HG03354 (cell line): ENCODE results near the gene MAP3K12.
A peak's percentile ranks its signal among the peaks of the same experiment; 100 is the strongest.
"Not testable (repeated sequence)": the region's sequence is repeated elsewhere in the genome, so short reads cannot be mapped to it uniquely, and the experiment has no call there.

Experiments used
- ATAC-seq: cut with Tn5 transposase; IDR thresholded peaks from one replicate; pipeline ENCODE4 v1.9.1; 2021; ENCODE audit warnings: mild to moderate bottlenecking; ENCODE audit not compliant: unreplicated experiment, poor library complexity, severe bottlenecking

MAP3K12 gene

GRCh38 chr12:53495903-53496751 is 3.1 kb downstream of the MAP3K12 start:
- no peak for ATAC-seq

GRCh38 chr12:53493610-53494391 is 5.5 kb downstream of the MAP3K12 start:
- ATAC-seq: no peak

- peak; percentile 95 for ATAC-seq
These were observed 6.2 kb downstream of the MAP3K12 start for GRCh38 chr12:53492830-53493609.

GRCh38 chr12:53492188-53492587 is 7.1 kb downstream of the MAP3K12 start:
- ATAC-seq: no peak

- ATAC-seq: no peak
These were observed 9.9 kb downstream of the MAP3K12 start for GRCh38 chr12:53489242-53489864.

- no peak for ATAC-seq
These were observed 12.3 kb downstream of the MAP3K12 start for GRCh38 chr12:53486736-53487487.

GRCh38 chr12:53485955-53486735 is 13.1 kb downstream of the MAP3K12 start:
- ATAC-seq: no peak

- no peak for ATAC-seq
These were observed 14.3 kb downstream of the MAP3K12 start for GRCh38 chr12:53484686-53485575.

- no peak for ATAC-seq
These were observed 15.3 kb downstream of the MAP3K12 start for GRCh38 chr12:53483979-53484377.

GRCh38 chr12:53483225-53483978 is 15.9 kb downstream of the MAP3K12 start:
- no peak for ATAC-seq

- ATAC-seq: no peak
These were observed 16.6 kb downstream of the MAP3K12 start for GRCh38 chr12:53482626-53483168.

- no peak for ATAC-seq
These were observed 17.2 kb downstream of the MAP3K12 start for GRCh38 chr12:53481939-53482586.

GRCh38 chr12:53481458-53481857 is 17.8 kb downstream of the MAP3K12 start:
- ATAC-seq: not testable (repeated sequence)

- no peak for ATAC-seq
These were observed 18.5 kb downstream of the MAP3K12 start for GRCh38 chr12:53480491-53481442.

GRCh38 chr12:53479331-53479730 is 19.9 kb downstream of the MAP3K12 start:
- ATAC-seq: no peak
